Heart right ventricle (tissue), 16 donors: ENCODE results near the gene COX7A2L. TPM values are rescaled to one million over a fixed set of nuclear protein-coding genes. Genes with fewer than 3 reads are reported as not detected.

Experiments
- ATAC-seq, 8 donors: fragments of 200-7000 bp; cut with Tn5 transposase; one replicate each; pipeline ENCODE4 v1.9.1; 2020; ENCODE audit warnings: mild to moderate bottlenecking in 8 of 8, moderate library complexity in 8 of 8, moderate number of reproducible peaks in 1 of 8
- DNase-seq, 2 donors: peaks; one replicate each; pipeline ENCODE4 v3.0.0-alpha.2; 2020
- H3K27ac ChIP-seq, 10 donors: fragments of 200-600 bp; sonication (generic) in 2 of 10; one replicate each; pipeline versions ENCODE4 v1.5.0 to v1.8.0; 2020 to 2022; ENCODE audit warnings: mild to moderate bottlenecking in 3 of 10
- H3K27me3 ChIP-seq, 7 donors: fragments of 200-600 bp; one replicate each; pipeline ENCODE4 v1.8.0; 2021 to 2022; ENCODE audit warnings: mild to moderate bottlenecking in 2 of 7
- H3K36me3 ChIP-seq, 9 donors: fragments of 200-600 bp; sonication (generic) in 1 of 9; one replicate each; pipeline versions ENCODE4 v1.5.0 to v1.8.0; 2020 to 2022; ENCODE audit warnings: mild to moderate bottlenecking in 2 of 9
- H3K4me1 ChIP-seq, 9 donors: fragments of 200-600 bp; sonication (generic) in 1 of 9; one replicate each; pipeline versions ENCODE4 v1.5.0 to v1.8.0; 2020 to 2022; ENCODE audit warnings: mild to moderate bottlenecking in 4 of 9
- H3K4me3 ChIP-seq, 10 donors: fragments of 200-600 bp; sonication (generic) in 2 of 10; one replicate each; pipeline versions ENCODE4 v1.5.0 to v1.8.0; 2020 to 2022; ENCODE audit warnings: mild to moderate bottlenecking in 7 of 10, moderate library complexity in 2 of 10
- H3K9me3 ChIP-seq, 11 donors: fragments of 200-600 bp in 10 of 11; sonication (generic) in 2 of 11; one replicate each; pipeline versions ENCODE4 v1.5.0 to v1.8.0; 2013 to 2022; ENCODE audit warnings: mild to moderate bottlenecking in 2 of 11, control low read depth in 1 of 11, moderate library complexity in 1 of 11
- WGBS, 2 donors: extraction: QIAGEN DNeasy Blood & Tissue Kit; methylation state at CpG; one replicate each; pipeline ENCODE4 v1.1.7; 2013; ENCODE audit warnings: inconsistent platforms in 1 of 2; 5-methylcytosine and 5-hydroxymethylcytosine counted together
- intact Hi-C, 10 donors: fragments of 100-400 bp; cut with DNase I; formaldehyde crosslinking; loops; one replicate each; pipeline versions ENCODE4 v1.11.1 to v1.14.2; 2022
- polyA plus RNA-seq, 2 donors: library from polyadenylated mRNA; stranded (reverse); fragments of 200-250 nt; gene quantifications; one replicate each; pipeline ENCODE4 v1.2.3, GENCODE V29; 2013
- total RNA-seq, 10 donors: library from RNA; stranded (reverse); fragmentation: NEBNext Ultra II Directional in 3 of 10; extraction: Animal tissue kit (Norgen Biotek cat#: 25700) in 3 of 10; gene quantifications; one replicate each; pipeline versions ENCODE4 v1.2.1 to v1.2.4, GENCODE V29; 2021 to 2023
- TF ChIP-seq, protein P1 (sequence below), 9 donors: fragments of 200-600 bp; sonication (generic) in 2 of 9; IDR thresholded peaks; one replicate each; pipeline versions ENCODE4 v1.5.0 to v1.8.0; 2021 to 2022; ENCODE audit warnings: antibody characterized with exemption in 9 of 9, mild to moderate bottlenecking in 5 of 9, moderate library complexity in 1 of 9
- donor health status: Arrhythmogenic right ventricular cardiomyopathy.
- donor health status: ischemic (EF 13 %, LVEDD 7.1; RV severe dilation, severe dysfunction).
- donor health status: healthy with polysubstance abuse.
- donor health status: DM: no; HTN: yes; CAD: no.
- donor health status: DM: no; HTN: no; CAD: no.
- donor health status: ischemic (EF 25% LVEDD 6.9; RV normal size, moderate dysfunction).
- donor health status: ischemic (EF 25% LVEDD 5.7; RV mildly dilated, moderate dysfunction).
- donor health status: healthy.
- donor health status: DM: yes; HTN: yes; CAD: no.
- donor health status: Ischemic cardiomyopathy.
- donor health status: ischemic (EF 35%, LVEDD 5.7; RV mildly dilated, moderate dysfunction).
- donor health status: nonischemic (EF 11% LVEDD 7.7; RV severe dilation, severe dysfunction).
- donor health status: DM: yes; HTN: yes; CAD: no.
- donor health status: PGD.
- donor health status: ischemic (EF 29% LVEDD 5.4; RV normal size, mild dysfunction).
- donor health status: nonischemic (EF 23%, LVEDD 6.1; RV moderate dilation, normal function).

COX7A2L gene
- total and polyA plus RNA-seq, 12 donors, result 36.4 to 141 (median 106) TPM

DNA sequence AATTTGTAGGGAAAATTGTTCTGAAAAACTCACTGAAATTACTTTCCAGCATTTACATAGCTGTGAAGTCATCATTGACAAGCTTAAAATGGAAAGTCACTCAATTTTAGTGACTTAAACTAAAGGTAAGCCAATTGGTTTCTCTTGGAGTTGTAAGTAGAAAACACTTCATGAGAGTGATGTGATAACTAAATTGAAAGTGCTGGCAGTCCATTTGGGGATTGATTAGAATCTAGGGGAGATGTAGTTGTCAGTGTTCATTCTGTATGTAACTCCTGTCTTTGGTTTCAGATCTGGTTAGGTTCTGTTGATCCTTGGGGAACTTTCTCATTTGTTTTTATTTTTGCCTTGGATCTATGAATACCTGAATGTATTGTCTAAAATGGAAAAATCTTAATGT is 53.8 kb downstream of the COX7A2L start:
- Histone ChIP-seq H3K36me3 (peaks cover 0 to 83% (median 15%) of the 10 kb centered on the region in 9 donors), H3K9me3 (no peaks in the 10 kb centered on the region), H3K27me3 (no peaks in the 10 kb centered on the region), H3K4me3 (no peak overlapping the region), H3K4me1 (no peaks in the 10 kb centered on the region), H3K27ac (no peak overlapping the region)
- DNase-seq (no peak), ATAC-seq (no peak)
- TF ChIP-seq, protein P1, sequence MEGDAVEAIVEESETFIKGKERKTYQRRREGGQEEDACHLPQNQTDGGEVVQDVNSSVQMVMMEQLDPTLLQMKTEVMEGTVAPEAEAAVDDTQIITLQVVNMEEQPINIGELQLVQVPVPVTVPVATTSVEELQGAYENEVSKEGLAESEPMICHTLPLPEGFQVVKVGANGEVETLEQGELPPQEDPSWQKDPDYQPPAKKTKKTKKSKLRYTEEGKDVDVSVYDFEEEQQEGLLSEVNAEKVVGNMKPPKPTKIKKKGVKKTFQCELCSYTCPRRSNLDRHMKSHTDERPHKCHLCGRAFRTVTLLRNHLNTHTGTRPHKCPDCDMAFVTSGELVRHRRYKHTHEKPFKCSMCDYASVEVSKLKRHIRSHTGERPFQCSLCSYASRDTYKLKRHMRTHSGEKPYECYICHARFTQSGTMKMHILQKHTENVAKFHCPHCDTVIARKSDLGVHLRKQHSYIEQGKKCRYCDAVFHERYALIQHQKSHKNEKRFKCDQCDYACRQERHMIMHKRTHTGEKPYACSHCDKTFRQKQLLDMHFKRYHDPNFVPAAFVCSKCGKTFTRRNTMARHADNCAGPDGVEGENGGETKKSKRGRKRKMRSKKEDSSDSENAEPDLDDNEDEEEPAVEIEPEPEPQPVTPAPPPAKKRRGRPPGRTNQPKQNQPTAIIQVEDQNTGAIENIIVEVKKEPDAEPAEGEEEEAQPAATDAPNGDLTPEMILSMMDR (IDR thresholded peaks at IDR 0.05), result no peak
- intact Hi-C loops, result no loop called here

DNA sequence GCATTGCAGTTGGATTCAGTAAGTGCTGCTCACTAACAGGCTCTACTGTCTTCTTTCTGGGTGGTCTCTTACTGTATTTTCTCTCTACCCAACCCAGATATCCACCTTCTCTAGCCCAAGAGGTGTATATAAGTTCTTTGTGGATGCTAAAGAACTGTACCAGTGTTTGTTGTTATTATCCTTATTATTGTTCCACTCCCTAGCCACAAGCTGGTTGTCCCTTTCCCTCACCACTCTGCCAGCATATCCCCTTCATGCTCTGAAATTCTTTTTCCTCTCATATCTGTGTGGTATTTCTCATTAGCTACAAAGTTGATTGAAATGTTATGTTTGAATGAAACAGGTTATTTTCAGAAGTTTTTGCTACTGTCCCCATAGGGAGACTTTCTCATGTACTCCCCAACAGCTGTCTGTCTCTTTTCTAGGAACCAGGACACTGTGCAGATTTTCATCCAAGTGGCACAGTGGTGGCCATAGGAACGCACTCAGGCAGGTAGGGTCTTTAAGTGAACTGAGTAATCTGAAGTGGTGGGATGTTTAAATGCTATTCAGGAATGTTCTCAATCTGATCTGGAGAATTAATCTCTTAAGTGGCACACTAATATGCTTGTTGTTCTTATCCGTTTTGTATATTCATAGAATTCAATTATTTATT is 56.8 kb downstream of the COX7A2L start:
- no peak for DNase-seq
- no peaks in the 10 kb centered on the region for H3K4me1 ChIP-seq
- no peaks in the 10 kb centered on the region for H3K9me3 ChIP-seq
- H3K36me3 ChIP-seq, result peaks cover 0 to 99% (median 15%) of the 10 kb centered on the region in 9 donors
- no peak for ATAC-seq
- intact Hi-C loops, result no loop called here
- no peaks in the 10 kb centered on the region for H3K27me3 ChIP-seq
- TF ChIP-seq, protein P1 (IDR thresholded peaks at IDR 0.05), result no peak
- no peak overlapping the region for H3K27ac ChIP-seq
- no peak overlapping the region for H3K4me3 ChIP-seq
- WGBS, 2 donors, result 98 to 99% methylated on average over 2 of the region's 2 CpGs

DNA sequence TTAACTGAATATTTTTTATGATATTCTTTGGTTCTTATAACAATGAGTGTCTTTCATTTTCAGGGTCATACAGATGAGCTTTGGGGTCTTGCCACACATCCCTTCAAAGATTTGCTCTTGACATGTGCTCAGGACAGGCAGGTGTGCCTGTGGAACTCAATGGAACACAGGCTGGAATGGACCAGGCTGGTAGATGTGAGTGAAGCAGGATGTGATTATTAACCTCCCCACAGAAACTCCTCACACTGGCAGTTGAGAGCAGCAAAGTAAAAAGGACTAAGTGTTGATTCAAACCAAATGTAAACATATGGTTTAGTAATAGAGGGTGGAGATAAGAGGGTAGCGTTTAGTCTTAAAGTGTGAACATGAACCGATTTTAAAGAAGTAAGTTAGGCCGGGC is 57.8 kb downstream of the COX7A2L start:
- H3K9me3 ChIP-seq, result no peaks in the 10 kb centered on the region
- no peaks in the 10 kb centered on the region for H3K4me1 ChIP-seq
- 95% methylated on average over 3 of the region's 3 CpGs for WGBS, 2 donors
- DNase-seq (no peak), ATAC-seq (no peak)
- H3K36me3 ChIP-seq, result peaks cover 0 to 96% (median 15%) of the 10 kb centered on the region in 9 donors
- intact Hi-C loops, result no loop called here
- TF ChIP-seq, protein P1 (IDR thresholded peaks at IDR 0.05), result no peak
- no peak overlapping the region for H3K4me3 ChIP-seq
- no peak overlapping the region for H3K27ac ChIP-seq
- no peaks in the 10 kb centered on the region for H3K27me3 ChIP-seq

DNA sequence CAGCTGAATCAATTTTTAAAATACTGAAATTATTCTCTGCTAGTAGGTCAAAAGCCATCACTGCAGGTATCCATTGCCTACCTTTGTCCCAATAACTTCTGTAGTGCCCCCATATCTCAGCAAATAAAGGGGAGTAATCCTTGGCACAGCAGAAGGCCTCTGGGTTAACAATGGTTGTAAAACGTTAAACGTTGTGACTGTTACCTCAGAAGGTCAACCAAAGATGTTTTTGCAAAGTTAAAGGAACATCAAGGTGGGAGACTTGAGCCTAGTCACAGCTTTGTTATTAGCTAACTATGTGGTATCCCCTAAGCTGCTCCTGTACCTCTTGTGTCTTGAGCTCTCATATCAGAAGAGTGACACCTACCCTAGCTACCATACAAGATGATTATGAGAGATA is 60.5 kb downstream of the COX7A2L start:
- TF ChIP-seq, protein P1 (IDR thresholded peaks at IDR 0.05), result no peak
- peaks cover 0 to 92% (median 15%) of the 10 kb centered on the region in 9 donors for H3K36me3 ChIP-seq
- 76 to 86% methylated on average over 2 of the region's 2 CpGs for WGBS, 2 donors
- intact Hi-C loops, result no loop called here
- DNase-seq (no peak), ATAC-seq (no peak)
- H3K9me3 ChIP-seq, result no peaks in the 10 kb centered on the region
- H3K27me3 ChIP-seq, result no peaks in the 10 kb centered on the region
- peaks cover 0 to 15% (median 0%) of the 10 kb centered on the region in 9 donors for H3K4me1 ChIP-seq
- no peak overlapping the region for H3K27ac ChIP-seq
- H3K4me3 ChIP-seq, result no peak overlapping the region

Other genes with a start within 250 kb of the COX7A2L start
- gene EML4, start 191.9 kb downstream of the COX7A2L start, total RNA-seq, result 10 to 100 TPM in 1 of 10 donors, 1 to 10 TPM in 9; 4.5 to 17.2 (median 5.9) TPM
- 1 to 10 TPM; 2.9 to 5.0 TPM for gene EML4, start 191.9 kb downstream of the COX7A2L start, polyA plus RNA-seq
- not detected for gene KCNG3, start 132.8 kb upstream of the COX7A2L start, total RNA-seq
- not detected for gene KCNG3, start 132.8 kb upstream of the COX7A2L start, polyA plus RNA-seq
- gene MTA3, start 207.4 kb upstream of the COX7A2L start, total RNA-seq, result 10 to 100 TPM; 16.1 to 26.6 (median 21.9) TPM
- gene MTA3, start 207.4 kb upstream of the COX7A2L start, polyA plus RNA-seq, result 10 to 100 TPM; 11.2 to 29.4 TPM